Mucosa of descending colon (tissue), 3 donors: ENCODE measurements around the gene KTN1. TPM values are rescaled to one million over a fixed set of nuclear protein-coding genes. Genes with fewer than 3 reads are reported as not detected.

Experiments used
- ATAC-seq: fragments of 200-7000 bp; cut with Tn5 transposase; one replicate; pipeline ENCODE4 v1.9.1; 2020; ENCODE audit warnings: mild to moderate bottlenecking, moderate library complexity
- DNase-seq, 3 donors: peaks; one replicate each; pipeline ENCODE4 v3.0.0-alpha.2; 2020
- H3K36me3 ChIP-seq: fragments of 200-600 bp; one replicate; pipeline ENCODE4 v1.8.0; 2021; ENCODE audit warnings: low read depth, mild to moderate bottlenecking
- H3K4me1 ChIP-seq: fragments of 200-600 bp; one replicate; pipeline ENCODE4 v1.8.0; 2021; ENCODE audit warnings: low read depth, mild to moderate bottlenecking
- H3K4me3 ChIP-seq: fragments of 200-600 bp; one replicate; pipeline ENCODE4 v1.8.0; 2021; ENCODE audit warnings: mild to moderate bottlenecking
- H3K9me3 ChIP-seq: fragments of 200-600 bp; one replicate; pipeline ENCODE4 v1.8.0; 2021; ENCODE audit warnings: mild to moderate bottlenecking
- intact Hi-C, 2 donors: fragments of 100-400 bp; cut with DNase I in 1 of 2; cut with micrococcal nuclease in 1 of 2; formaldehyde crosslinking; loops; one replicate each; pipeline versions ENCODE4 v1.11.0 to v1.11.1; 2022; cut with DNase I, micrococcal nuclease
- total RNA-seq, 3 donors: library from RNA; stranded (reverse); fragmentation: NEBNext Ultra II Directional in 2 of 3; extraction: Animal tissue kit (Norgen Biotek cat#: 25700) in 2 of 3; gene quantifications; one replicate each; pipeline versions ENCODE4 v1.2.1 to v1.2.4, GENCODE V29; 2021 to 2023
- TF ChIP-seq, protein P1 (sequence below): fragments of 200-600 bp; IDR thresholded peaks from one replicate; pipeline ENCODE4 v1.8.0; 2022; ENCODE audit warnings: antibody characterized with exemption, mild to moderate bottlenecking
- donor health status: DM: no; HTN: no; CAD: no; lungs with moderate emphysema.
- donor health status: DM: no; HTN: no; CAD: no.
- donor health status: DM: no; HTN: yes; CAD: no.

The KTN1 gene
- total RNA-seq, 3 donors from 2014 or later = 181 to 299 (median 251) TPM

DNA sequence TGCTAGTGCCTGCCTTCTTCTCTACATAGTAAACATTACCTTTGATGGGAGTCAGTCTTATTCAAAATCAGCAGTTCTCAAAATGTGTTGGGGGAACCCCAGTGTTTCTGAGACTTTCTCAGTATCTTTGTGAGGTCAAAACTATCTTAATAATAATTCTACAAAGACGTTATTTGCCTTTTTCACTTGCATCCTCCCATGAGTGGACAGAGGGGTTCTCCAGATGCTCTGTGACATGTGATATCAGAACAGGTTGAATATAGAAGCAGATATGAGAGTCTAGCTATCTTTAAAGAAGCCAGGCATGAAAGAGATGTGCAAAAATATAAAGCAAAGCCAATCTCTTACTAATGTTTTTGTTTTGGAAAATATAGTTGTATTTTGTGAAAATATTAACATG, 144.7 kb downstream of the KTN1 start:
- no peak for DNase-seq
- ATAC-seq = no peak
- H3K9me3 ChIP-seq = no peaks in the 10 kb centered on the region
- H3K4me3 ChIP-seq = no peak overlapping the region
- H3K36me3 ChIP-seq = no peaks in the 10 kb centered on the region
- H3K4me1 ChIP-seq = no peaks in the 10 kb centered on the region
- TF ChIP-seq, protein P1, sequence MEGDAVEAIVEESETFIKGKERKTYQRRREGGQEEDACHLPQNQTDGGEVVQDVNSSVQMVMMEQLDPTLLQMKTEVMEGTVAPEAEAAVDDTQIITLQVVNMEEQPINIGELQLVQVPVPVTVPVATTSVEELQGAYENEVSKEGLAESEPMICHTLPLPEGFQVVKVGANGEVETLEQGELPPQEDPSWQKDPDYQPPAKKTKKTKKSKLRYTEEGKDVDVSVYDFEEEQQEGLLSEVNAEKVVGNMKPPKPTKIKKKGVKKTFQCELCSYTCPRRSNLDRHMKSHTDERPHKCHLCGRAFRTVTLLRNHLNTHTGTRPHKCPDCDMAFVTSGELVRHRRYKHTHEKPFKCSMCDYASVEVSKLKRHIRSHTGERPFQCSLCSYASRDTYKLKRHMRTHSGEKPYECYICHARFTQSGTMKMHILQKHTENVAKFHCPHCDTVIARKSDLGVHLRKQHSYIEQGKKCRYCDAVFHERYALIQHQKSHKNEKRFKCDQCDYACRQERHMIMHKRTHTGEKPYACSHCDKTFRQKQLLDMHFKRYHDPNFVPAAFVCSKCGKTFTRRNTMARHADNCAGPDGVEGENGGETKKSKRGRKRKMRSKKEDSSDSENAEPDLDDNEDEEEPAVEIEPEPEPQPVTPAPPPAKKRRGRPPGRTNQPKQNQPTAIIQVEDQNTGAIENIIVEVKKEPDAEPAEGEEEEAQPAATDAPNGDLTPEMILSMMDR = no peak
- intact Hi-C loops = no loop called here

- DNase-seq = no peak
- intact Hi-C loops = no loop called here
- Histone ChIP-seq H3K4me1 (no peaks in the 10 kb centered on the region), H3K36me3 (no peaks in the 10 kb centered on the region), H3K9me3 (no peaks in the 10 kb centered on the region), H3K4me3 (no peak overlapping the region)
- TF ChIP-seq, protein P1 = no peak
- peak; percentile 66 for ATAC-seq
Observed at GRCh38 chr14:55730592-55731310, 150.7 kb downstream of the KTN1 start.

DNA sequence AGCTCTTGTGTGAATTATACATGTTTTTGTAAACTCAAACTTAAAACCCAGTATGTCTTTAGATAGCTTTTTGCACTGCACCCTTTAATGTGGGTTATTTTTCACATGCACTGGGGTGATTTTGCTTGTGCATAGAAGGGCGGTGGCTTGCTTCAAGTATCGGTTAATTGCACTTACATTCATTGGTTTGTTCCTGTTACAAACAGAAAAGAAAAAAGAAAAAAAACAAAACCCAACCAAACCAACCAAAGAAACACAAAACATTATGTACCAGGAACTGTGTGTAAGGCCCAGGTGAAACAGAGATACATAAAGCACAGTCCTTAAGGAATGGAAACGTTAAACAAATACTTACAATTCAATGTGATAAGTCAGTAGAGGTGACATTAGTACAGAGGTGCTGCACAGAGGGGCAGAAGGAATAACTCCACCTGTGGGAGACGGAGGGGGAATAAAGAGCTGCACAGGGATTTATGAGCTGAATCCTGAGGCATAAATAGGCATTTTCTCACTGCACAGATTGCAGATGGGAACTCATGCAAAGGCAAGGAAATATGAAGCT, 151.4 kb downstream of the KTN1 start:
- Histone ChIP-seq H3K4me3 (no peak overlapping the region), H3K36me3 (no peaks in the 10 kb centered on the region), H3K4me1 (no peaks in the 10 kb centered on the region), H3K9me3 (no peaks in the 10 kb centered on the region)
- DNase-seq (no peak), ATAC-seq (peak; percentile 40)
- intact Hi-C loops = no loop called here
- TF ChIP-seq, protein P1 = no peak

DNA sequence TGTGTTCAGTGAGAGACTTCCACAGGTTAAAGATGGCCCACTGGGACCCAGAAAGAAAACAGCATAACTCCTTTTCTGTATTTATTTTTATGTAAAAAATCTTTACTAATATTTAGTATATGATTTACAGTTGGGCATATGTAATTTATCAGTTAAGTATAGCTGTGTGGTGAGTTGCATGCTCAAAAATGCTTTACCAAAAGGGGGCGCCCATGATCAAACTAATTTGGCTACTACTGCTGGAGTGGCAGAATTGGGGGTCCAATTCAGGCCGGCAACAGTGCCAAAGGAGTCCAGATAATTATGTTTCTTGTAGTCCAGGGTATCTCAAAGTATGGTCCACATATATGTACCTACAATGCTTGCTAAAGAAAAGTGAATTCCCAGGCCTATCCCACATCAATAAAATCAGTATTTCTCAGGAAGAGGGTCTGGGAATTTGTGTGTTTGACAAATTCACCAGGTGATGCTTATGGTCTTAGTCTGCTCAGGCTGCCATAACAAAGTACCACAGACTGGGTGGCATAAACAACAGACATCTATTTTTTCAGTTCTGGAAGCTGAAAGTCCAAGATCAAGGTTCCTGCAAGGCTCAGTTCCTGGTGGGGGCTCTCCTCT, 152.0 kb downstream of the KTN1 start:
- Histone ChIP-seq H3K9me3 (no peaks in the 10 kb centered on the region), H3K4me1 (no peaks in the 10 kb centered on the region), H3K4me3 (no peak overlapping the region), H3K36me3 (no peaks in the 10 kb centered on the region)
- ATAC-seq (peak; percentile 67), DNase-seq (peak in 1 of 3 donors; percentile 88)
- TF ChIP-seq, protein P1 = peak; percentile 23
- intact Hi-C loops = no loop called here

DNA sequence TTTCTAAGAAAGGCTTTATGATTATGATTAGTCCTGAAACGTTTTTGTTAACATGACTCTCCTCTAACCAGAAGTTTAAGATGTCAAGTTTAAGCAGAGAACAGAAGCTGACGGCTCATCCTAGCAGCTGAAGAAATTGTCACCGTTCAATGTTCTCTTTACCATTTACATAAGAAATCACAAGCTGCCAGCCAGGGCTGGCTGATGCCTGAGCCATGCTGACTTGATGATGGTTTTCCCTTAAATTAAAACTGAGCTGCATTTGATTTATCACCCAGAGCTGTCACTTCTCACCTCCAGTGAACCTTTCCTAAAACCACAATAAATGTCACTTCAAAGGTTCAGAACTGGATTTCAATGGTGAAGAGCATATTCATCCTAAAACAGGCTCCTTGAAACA, 153.6 kb downstream of the KTN1 start:
- TF ChIP-seq, protein P1 = no peak
- no peaks in the 10 kb centered on the region for H3K9me3 ChIP-seq
- no peak overlapping the region for H3K4me3 ChIP-seq
- no peaks in the 10 kb centered on the region for H3K36me3 ChIP-seq
- intact Hi-C loops = no loop called here
- no peaks in the 10 kb centered on the region for H3K4me1 ChIP-seq
- ATAC-seq (no peak), DNase-seq (no peak)

Other genes starting within 250 kb of the KTN1 start
- gene ATG14, start 168.4 kb upstream of the KTN1 start, total RNA-seq = 10 to 100 TPM in 2 of 3 donors, 1 to 10 TPM in 1; 8.3 to 15.1 (median 10.8) TPM
- not detected for gene TBPL2, start 139.6 kb upstream of the KTN1 start, total RNA-seq